ENCODE measurements around the gene CRTC1. TPM values are rescaled to one million over a fixed set of nuclear protein-coding genes. Genes with fewer than 3 reads are reported as not detected.

CRTC1 gene
- total and polyA plus RNA-seq, 2 of the 13 experiments (the other 11 are each of a cell fraction or from before 2014, with no cell fraction given): 2.0 to 2.7 TPM

GRCh38 chr19:18709546-18709945 lies 26.1 kb downstream of the CRTC1 start (continued):
- TF ChIP-seq ARID3A (IDR thresholded peaks at IDR 0.05; ENCODE audit: low read depth, low read length): no peak
- TF ChIP-seq HDAC1 (CRISPR knock-in tag; IDR thresholded peaks at IDR 0.05): no peak
- TF ChIP-seq UBTF (CRISPR knock-in tag; IDR thresholded peaks at IDR 0.05): no peak
- no peak for TF ChIP-seq ZNF335 (CRISPR knock-in tag; IDR thresholded peaks at IDR 0.05)
- TF ChIP-seq ZNF44 (CRISPR knock-in tag; IDR thresholded peaks at IDR 0.05): no peak
- no peak for TF ChIP-seq RBM39 (IDR thresholded peaks at IDR 0.05; ENCODE audit: low read depth, low read length, poor library complexity, severe bottlenecking)
- TF ChIP-seq EHMT2 (IDR thresholded peaks at IDR 0.05; ENCODE audit: borderline replicate concordance, low read depth, low read length): no peak
- no peak for TF ChIP-seq PREB (CRISPR knock-in tag; IDR thresholded peaks at IDR 0.05)
- no peak for TF ChIP-seq MBD4 (IDR thresholded peaks at IDR 0.05; ENCODE audit: borderline replicate concordance, low read length)
- no peak for TF ChIP-seq POLR2A (IDR thresholded peaks at IDR 0.05; ENCODE audit: insufficient read depth in 1 of 2, low read depth in 2 of 2, low read length in 2 of 2)
- TF ChIP-seq ZBTB7A (CRISPR knock-in tag; IDR thresholded peaks at IDR 0.05): no peak
- no peak for TF ChIP-seq ZNF460 (CRISPR knock-in tag; IDR thresholded peaks at IDR 0.05; ENCODE audit: borderline replicate concordance)

Measured in HepG2 (cell line).